Limb (tissue), 2 donors: ENCODE measurements around the gene C20orf202.

Experiments used
- DNase-seq, 2 donors: peaks; one replicate each; pipeline ENCODE4 v3.0.0-alpha.2; 2016; ENCODE audit errors: extremely low spot score in 2 of 2

Gene C20orf202

DNA sequence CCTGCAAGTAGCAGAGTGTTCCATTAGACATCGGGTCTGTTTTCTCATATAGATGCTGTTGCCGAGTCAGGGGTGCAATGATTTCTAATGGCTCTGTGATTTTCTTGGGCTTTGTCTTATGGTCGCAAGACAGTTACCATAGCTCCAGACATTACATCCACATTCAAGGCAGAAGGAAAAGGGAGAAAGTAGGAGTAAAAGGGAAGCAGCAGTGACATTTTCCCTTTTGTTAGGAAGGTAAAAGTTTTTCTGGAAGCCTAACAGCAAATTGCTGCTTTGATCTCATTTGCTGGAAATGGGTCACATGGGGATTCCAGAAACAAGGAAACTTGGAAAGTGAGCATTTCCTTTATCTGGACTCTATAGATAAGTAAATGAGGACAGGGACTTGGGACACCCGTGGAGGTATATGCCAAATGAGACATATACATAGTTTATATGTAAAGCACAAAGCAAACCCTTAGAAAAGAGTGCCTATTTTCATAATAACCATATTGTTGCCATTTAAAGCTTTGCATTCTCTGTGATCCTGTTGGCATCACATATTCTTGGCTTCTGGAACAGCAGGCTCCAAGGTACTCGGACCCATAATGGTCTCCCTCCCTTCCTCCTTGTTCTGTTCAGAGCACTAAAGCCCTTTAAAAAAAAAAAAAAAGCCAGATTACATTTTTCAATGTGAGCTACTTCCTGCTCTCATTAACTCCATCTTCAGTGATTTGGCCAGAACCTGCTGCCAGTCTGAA lies at the start of gene C20orf202:
C20orf202 (plus strand) TSS at position 693 of the 743 bp plus-strand sequence. CDS start 132 bp downstream, outside the sequence.
- DNase-seq = no peak

DNA sequence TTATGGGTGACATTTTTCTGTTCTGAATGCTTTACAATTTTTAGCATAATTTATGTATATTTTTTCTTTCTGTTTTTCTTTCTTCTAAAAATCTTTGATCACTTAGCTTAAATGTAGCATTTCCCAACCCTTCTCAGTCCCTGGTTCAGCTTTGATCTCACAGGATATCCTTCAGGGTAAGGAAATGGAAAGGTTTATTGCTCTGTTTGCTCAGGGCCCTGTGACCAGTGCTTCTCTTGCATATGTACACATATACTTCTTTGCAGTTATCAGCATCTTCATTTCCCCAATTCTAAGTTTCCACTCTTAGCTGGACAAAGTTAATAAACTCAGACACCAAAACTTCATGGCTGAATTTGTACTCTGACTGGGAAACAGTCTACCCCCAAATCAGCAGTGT lies 49.0 kb upstream of the C20orf202 start:
- no peak for DNase-seq

DNA sequence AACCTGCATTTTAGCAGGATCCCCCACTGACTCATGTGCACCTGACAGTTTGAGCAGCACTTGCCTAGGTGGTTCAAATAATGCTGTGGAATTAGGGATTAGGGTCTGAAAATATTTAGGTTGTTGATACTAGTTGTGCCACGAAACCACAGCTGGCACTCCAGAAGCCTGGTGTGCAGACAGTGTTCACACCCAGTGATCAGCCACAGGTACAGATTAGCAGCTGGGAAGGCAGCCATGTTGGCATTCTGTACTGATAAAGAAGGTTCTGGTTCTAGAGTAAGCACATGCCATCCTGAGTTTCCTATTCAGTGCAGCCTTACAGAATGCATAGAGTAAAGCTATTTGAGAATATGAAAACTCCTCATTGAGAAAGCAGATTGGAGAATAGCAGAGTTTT lies 48.6 kb upstream of the C20orf202 start:
- no peak for DNase-seq

DNA sequence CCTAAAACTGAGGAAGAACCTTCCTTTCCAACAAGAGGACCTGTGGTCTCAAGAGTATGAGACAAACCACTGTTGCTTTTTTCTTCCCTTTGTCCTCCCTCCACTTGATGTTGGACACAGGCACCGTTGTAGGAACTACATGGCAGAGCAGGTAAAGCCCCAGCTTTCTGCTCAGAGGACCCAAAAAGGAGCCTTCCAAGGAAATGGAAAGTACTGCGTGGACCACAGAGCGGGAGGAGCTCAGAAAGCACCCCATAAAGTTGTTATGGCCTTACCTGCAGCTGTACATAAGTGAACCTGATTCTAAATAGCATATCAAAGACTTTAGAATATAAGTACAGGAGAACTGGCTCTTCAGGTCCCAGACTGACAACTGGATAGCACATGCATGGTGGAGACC lies 47.9 kb upstream of the C20orf202 start:
- no peak for DNase-seq

DNA sequence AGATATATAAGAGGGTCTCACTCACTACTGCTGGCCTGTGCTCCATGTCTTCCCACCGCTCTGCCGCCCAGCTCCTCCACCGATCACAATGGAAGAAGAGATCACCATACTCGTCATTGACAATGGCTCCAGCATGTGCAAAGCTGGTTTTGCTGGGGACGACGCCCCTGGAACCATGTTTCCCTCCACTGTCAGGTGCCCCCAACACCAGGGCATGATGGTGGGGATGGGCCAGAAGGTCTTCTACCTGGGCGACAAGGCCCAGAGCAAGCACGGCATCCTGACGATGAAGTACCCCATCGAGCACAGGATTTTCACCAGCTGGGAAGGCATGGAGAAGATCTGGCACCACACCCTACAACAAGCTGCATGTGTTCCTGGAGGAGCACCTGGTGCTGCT lies 42.8 kb upstream of the C20orf202 start:
- DNase-seq = no peak

DNA sequence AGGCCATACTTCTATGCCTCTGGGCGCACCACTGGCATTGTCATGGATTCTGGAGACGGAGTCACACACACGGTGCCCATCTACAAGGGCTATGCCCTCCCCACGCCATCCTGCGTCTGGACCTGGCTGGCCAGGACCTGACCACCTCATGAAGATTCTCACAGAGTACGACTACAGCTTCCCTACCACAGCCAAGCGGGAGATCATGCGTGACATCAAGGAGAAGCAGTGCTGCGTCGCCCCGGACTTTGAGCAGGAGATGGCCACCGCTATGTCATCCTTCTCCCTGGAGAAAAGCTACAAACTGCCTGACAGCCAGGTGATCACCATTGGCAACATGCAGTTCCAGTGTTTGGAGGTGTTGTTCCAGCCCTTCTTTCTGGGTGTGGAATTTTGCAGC lies 42.3 kb upstream of the C20orf202 start:
- no peak for DNase-seq

DNA sequence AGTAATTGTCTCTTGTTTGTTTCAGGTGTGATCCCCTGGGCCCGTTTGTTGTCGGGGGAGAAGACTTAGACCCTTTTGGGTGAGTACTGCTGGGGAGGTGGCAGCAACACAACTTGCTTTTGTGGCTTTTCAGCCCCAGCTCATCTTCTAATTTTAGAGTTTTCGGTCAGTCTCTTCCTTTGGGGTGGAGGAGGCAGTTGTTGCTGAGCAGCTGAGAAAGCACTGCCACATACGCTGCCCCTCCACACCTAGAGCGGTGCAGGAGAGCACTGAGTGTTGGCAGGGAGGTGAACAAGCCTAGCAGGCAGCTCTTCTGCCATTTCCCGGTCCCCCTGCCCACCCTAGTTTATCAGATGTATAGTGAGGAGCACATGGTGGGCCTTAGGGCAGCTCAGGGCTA lies 40.1 kb upstream of the C20orf202 start:
- DNase-seq = no peak

DNA sequence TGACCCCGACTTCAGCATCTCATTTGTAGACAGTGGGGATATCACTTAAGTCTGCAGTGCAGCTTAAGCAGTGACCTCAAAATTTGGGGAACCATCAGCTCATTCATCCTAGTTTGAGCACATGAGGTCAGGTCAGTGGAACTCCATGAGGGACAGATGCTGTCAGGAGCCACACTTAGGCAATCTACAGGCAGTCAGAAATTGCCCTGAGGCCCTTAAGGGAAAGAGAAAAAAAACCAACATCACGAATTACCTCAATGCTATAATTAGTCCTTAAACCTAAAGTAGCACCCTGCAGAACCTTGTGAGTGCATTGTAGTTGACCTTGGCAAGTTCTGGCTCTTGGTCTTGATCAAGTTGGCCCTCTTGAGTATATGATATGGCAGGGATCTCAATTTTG lies 39.6 kb upstream of the C20orf202 start:
- no peak for DNase-seq

DNA sequence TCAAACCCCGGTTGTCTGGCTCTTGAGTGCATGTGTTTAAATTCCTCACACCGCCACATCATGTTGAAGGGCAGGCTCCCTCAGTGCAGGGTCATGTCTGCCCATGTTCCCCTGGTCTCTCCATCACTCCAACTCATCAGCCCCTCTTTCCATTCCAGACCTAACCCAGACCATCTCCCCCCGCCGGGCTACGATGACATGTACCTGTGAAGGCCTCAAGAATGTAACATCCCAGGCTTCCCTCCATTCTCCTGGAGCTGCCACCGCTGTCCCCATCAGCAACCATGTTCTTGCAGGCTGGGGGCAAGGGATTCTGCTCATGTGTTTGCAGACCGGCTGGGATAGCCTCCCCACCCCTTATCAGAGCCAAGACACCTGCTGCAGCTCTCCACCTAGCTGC lies 38.4 kb upstream of the C20orf202 start:
- DNase-seq = no peak

DNA sequence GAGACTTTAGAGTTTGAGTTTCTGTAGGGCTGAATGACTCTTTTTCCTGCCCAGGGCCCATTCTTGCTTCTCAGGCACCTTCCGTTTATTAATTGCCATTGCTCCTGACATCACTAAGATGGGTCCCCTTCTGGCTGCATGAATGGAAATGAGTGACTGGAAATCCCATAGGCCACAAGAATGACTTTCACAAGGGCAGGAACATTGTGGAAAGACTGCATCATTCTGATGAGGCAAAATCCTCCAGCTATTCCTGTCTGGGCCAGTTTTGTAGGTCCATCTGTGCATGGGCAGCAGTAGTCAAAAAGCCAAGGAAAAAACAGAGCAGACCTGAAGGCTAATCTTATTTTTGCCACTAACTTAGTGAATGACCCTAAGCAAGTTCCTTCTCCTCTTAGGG lies 37.7 kb upstream of the C20orf202 start:
- no peak for DNase-seq

DNA sequence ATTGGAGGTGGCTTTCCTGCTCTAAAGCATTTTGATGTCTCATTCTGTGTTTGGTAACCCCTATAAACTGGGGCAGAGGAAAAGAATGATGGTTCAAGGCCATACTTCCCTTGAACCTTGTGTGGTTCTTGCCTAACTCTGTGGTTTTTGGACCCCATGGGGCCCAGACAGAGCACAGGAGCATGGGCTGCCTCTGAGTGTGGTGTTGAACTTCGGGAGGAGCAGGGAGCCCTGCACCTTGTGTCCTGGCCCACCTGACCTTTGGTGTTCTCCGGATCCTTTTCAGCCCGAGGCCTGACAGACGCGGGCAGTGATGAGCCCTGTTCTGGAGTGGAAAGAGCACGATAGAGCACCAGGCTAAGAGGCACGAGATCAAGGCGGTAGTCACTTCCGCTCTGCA lies 37.3 kb upstream of the C20orf202 start:
- DNase-seq = no peak

DNA sequence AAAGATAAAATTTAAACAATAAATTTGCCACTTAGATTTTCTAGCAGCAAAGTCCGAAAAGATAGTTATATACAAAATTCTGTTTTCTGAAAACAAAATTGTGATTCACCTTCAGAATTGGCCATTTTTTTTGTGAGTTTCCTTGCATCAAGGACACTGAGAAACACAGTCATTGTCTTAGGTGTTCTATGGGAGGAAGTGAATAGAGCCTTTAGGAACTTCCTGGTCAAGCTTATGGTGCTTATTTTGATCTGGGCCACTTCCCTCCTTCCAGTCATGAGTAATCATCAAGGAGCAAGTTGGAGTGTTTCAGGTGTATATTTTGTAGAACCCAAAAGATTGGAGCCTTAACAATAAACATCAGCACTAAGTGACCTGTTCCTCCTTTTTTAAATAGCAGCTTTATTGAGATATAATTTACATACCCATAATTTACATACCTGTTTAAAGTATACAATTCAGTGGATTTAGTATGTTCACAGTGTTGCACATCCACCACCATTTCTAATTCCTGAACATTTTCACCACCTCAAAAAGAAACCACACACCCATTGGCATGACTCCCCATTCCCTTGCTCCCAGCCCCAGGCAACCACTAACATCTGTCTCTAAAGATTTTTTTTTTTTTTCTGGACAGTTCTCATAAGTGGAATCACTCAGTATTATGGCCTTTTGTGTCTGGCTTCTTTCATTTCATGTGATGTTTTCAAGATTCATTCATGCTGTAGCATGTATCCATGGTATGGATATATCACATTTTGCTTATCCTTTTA lies 36.1 kb upstream of the C20orf202 start:
- DNase-seq = no peak

DNA sequence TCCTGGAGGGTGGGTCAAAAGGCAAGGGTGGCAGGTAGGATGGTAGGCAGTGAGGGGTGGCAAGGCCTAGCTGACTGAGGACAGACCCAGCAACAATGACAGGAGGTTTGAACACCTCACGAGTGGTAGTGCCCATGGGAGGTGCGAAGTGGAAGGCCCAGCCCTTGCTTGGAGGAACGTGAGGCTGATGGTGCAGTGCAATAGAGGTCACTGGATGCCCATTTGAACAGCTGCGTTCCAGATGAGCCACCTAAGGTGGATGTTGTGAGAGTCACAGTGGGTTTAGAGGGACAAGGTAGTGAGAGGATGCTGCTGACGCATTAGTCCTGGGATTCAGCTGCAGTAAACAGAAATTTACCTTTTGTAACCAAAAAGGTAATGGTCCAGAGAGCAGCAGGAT lies 34.0 kb upstream of the C20orf202 start:
- no peak for DNase-seq

DNA sequence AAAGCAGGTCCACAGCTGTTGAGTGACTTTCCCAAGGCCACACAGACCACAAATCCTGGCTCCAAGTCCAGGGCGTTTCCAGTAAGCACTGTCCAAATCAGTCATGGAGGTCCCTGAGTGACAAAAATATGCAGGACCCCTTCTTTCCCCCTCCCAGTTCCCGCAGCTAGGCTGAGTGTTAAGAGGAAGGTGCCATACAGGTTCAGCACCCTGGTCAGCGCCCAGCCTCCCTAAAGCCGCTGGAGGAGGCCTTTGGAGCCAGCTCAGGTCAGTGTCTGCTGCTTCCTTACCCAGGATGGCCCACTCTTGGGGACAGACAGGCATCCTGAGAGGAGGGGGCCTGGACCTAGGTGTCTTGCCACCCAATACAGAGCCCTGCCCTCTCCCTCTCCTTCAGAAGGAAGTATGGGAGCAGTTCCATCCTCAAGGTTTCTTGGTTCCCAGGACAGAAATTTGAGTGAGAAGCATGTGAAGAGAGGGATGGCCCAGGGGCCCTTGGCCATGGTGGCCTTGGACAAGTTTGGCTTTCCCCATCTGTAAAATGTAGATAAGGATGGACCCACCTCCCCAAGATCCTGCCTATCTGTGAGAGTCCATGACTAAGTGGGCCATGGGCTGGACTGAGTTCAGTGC lies 31.7 kb upstream of the C20orf202 start:
- DNase-seq = peak; percentile 18 to 62

DNA sequence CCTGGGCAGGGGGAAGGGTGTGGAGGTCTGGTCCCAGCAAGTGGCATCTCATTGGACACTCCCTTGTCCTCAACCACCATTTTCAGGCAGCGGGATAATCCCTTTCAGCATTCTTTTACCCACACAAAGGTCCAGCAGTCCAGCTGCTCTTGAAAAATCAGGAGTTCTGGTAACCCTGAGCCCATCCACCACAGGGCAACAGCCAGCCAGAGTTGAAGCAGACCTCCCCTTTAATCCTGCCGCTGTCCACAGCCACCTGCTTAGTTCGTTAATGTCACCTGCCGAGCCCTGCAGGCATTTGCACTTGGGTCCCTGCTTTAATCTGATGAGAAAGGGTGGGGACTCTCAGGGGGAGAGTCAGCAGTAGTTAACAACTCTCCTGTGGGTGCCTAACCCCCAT lies 29.6 kb upstream of the C20orf202 start:
- no peak for DNase-seq

DNA sequence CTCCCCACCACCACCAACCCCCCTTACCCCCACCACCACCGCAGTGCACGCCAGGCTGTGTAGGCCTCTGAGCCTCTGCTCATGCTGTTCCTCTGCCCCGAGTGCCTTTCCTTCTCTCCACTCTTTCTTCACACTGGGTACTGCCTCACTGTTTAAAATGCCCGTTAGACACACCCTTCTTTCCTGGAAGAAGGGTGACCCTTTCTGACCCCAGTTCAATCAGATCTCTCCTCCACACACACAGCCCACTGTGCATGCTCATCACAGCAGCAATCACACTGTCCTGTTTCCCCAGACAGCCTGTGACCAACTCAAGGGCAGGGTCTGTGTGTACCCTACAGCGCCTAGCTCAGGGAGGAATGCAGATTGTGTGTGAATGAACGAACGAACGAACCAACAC lies 28.5 kb upstream of the C20orf202 start:
- DNase-seq = no peak

DNA sequence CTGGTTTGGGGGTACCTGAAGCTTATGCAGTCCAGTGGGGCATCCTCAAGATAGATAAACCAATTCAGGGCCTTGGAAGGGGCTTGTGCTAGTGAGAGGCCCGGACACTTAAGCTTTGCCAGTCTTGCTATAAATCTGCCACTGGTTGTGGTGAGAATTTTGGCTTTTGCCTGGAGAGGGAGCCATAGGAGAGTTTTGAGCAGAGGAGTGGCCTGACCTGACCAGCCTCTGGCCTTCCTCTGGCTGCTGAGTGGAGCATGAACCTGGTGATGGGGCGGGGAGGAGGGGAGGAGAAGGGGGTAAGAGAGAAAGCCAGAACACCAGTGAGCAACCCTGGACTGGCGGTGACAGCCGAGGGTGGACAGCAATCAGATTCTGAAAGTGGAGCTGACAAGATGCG lies 25.6 kb upstream of the C20orf202 start:
- no peak for DNase-seq

DNA sequence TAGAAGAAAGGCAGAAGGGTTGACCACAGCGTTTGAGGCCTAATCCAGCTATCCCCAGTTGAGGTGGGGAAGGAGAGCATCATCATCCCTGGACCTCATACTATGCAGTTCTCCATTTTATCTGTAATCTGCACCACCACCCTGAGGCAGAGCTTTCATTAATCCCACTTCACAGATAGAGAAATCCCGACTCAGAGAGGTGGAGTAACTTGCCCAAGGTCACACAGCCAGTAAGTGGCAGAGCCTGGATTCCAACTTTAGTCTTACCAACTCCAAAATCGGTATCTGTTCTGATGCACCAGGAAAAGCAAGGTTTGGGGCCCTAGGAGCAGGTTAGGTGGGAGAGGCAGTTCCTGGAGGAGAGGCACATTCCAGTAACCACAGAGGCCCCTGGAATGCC lies 25.2 kb upstream of the C20orf202 start:
- DNase-seq = no peak

DNA sequence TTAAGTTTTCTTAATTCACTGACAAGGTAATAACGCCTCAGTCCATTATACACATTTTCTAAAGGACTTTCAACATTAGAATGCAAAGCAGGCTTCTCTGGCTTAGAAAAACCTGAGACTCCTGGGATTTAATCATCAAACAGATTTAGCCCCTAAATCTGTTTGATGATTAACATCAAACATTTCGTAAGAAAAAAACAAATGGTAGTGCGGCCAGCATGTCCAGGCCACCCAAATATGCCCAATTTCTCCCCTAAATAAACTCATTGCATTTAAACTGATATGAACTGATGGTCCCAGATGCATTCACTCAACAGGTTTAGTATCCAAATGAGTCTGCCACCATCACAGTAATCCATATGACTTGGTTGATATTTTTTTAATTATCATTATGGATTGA lies 24.6 kb upstream of the C20orf202 start:
- DNase-seq = no peak

DNA sequence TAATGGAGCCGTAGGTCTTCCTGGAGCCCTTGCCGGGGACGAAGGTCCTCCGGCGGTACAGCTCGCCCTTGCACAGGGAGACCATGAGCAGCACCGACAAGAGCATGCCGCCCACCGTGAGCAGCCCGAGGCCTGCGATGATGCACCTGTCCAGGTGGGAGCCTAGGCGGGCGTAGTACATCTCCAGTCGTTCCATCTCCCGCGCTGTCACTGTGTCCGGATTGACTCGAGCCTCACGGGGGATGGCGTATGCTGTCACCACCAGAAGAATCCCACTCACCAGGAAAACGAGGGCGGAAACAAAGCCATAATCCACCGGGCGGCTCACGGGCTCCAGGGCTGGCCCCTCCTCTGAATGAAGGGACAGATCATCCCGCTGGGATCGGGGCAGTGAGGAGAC lies 22.3 kb upstream of the C20orf202 start:
- DNase-seq = no peak

DNA sequence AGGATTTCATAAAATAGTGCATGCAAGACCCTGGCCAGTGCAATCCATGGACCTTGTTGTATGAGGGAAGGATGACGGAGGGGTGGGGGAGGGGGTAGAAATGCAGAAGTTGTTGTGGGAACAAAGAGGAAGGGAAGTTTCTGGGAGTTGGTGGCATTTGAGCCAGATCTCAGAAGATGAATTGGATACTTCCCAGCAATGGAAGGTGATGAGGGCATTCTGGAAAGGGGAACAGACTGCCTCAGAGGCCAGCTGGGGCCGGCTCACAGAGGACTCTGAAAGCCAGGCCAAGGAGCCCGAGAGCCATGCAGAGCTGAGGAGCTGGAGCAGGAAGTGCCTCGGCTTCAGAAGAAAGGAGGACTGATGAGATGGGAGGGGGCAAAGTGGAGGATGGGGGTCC lies 21.1 kb upstream of the C20orf202 start:
- no peak for DNase-seq

DNA sequence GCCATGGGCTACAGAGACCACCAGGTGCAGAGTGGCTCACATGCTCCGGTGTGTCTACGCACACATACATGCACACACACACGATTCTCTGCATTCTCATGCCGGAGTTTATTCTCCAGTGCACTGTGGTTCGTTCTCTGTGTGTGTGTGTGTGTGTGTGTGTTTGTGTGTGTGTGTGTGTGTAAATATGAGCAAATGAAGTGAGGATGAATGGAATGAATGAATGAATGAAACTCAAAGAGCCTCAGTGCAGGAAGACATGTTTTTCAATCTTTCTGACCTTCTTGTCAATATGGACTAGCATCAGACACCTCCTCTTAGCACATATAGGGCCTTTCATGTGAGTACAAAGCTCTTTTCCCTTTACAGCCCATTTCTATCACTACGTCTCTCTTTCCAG lies 20.1 kb upstream of the C20orf202 start:
- no peak for DNase-seq

DNA sequence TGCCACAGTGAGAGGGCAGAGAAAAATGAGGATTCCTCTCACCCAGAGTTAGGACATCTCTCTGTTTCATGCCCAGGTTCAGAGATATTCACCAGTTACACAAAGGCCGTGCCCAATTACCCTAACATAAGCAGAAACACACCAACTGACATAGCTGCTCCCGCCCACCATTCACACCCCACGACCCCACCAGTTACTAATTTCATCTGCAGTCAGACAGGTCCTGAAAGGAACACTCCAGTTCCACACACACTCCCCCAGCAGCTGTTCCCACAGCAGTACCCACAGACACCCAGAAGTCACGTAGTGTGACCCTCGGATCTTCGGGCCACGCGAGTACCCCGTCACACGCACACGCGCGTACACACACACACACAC lies 19.0 kb upstream of the C20orf202 start:
- no peak for DNase-seq
